ENCODE data around the gene NBPF26. TPM values are rescaled to one million over a fixed set of nuclear protein-coding genes. Genes with fewer than 3 reads are reported as not detected.
"Not testable (repeated sequence)": the region's sequence is repeated elsewhere in the genome, so short reads cannot be mapped to it uniquely, and the experiment has no call there.

NBPF26 gene
- 10 to 100 TPM; 20.9 to 25.8 (median 21.8) TPM for total RNA-seq

- TF ChIP-seq, protein P1, sequence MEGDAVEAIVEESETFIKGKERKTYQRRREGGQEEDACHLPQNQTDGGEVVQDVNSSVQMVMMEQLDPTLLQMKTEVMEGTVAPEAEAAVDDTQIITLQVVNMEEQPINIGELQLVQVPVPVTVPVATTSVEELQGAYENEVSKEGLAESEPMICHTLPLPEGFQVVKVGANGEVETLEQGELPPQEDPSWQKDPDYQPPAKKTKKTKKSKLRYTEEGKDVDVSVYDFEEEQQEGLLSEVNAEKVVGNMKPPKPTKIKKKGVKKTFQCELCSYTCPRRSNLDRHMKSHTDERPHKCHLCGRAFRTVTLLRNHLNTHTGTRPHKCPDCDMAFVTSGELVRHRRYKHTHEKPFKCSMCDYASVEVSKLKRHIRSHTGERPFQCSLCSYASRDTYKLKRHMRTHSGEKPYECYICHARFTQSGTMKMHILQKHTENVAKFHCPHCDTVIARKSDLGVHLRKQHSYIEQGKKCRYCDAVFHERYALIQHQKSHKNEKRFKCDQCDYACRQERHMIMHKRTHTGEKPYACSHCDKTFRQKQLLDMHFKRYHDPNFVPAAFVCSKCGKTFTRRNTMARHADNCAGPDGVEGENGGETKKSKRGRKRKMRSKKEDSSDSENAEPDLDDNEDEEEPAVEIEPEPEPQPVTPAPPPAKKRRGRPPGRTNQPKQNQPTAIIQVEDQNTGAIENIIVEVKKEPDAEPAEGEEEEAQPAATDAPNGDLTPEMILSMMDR (IDR thresholded peaks at IDR 0.05; ENCODE audit: low read depth): not testable (repeated sequence)
Measured at GRCh38 chr1:120723715-120724402, at the start of gene NBPF26. Gene NBPF26, plus strand, starts transcription at chr1:120723945.

Small RNAs within 50 kb of the gene (small RNA-seq; reads per million reads assigned to genes)
- gene RNVU1-19: not detected

Other genes with a start within 250 kb of the NBPF26 start
- gene PPIAL4A, start 165.8 kb downstream of the NBPF26 start, total RNA-seq: not detected